D341Med (cell line): Measurements from ENCODE around the gene MRPS24.

Experiments
- DNase-seq: peaks from one replicate; pipeline ENCODE4 v3.0.0; 2012; ENCODE audit warnings: low spot score

The MRPS24 gene

DNA sequence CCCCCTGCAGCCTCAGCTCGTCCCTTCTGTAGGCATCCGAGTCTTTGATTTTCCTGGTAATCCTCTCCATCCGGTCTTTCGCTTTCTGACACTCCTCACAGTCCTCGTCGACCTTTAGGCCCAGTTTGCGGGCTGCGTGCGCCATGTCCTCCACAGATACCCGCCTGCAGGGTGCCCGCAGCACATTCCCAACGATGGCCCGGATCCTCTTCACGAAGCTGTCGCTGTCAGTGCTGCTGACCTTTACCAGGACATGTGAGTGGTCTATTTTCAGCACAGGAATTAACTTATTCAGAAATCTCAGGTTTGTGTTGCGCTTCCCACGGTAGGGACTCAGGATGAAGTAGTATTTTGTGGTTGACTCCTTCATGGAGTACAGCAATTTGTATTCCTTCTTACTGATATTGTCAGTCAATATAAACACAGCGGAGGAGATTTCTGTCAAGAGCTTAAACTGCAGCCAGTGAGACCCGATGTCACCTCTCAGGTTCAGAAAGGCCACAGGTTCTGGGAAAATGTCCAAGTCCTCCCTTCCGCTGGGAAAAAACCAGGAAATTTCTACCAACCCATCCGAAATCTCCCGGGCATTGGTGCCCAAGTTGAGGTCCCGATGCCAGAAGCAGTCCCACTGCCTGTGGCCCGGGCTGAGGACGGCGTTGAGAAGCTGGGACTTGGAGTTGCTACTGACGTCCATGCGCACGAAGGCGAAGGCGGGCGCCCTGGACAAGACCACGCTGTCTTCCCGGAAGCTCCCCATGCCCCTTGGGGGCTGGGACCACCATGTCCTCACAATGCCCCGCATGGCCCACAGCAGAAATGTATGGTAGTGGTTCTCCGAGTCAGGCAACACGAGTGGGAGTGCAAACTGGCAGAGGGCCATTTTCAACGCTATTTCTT, 8.9 kb upstream of the MRPS24 start:
- DNase-seq: no peak

DNA sequence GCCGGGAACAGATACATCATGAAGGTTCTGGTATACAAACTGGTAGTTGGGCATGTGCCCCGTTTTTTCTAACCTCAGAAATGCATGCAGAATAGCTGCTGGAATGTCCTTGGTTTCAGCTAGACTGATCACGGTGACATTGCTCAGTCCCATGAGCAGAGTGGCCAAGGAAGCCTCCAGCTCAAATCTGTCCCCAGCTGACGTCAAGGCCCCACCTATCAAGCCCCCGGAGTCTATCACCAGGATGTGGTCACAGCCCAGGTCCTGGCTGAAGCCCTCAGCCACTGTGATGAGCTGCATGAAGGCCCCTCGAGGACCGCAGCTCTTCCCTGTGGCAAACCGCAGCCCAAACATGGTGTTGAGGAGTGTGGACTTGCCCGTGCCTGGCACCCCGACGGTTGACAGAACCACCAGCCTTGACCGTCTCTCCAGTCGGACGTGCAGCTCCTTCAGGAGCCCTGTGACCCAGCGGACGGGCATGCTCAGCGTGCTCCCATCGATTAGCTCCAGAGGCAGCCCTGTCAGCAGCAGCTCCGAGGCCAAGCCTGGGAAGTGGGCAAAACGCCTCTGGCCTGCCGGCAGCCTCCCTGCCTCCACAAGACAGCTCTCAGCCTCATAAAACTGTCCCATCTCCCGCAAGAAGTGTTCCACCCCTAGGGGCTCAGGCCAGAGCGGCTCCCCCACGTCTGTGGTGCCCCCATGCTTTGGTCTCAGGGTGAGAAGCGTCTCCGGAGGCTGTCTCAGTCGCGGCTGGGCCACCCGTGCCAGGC, 7.8 kb upstream of the MRPS24 start:
- no peak for DNase-seq

DNA sequence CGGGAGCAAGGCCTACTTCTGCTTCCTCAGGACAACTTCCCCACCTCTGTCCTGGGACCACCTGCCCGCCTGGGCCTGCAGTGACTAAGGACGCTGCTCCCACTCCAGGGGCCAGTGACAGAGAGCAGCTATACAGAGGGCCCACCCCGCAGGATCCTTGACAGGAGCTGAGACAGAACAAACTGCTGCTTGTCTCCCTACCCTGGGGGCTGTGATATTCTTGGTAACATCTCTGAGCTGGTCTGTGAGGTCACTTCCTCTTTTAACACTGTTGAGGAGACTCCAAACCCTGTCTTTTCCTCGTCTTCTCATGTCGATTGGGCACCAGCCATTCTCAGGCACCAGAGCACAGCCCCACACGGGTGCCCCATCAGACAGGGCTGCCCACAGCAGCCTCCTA, 6.9 kb upstream of the MRPS24 start:
- no peak for DNase-seq

DNA sequence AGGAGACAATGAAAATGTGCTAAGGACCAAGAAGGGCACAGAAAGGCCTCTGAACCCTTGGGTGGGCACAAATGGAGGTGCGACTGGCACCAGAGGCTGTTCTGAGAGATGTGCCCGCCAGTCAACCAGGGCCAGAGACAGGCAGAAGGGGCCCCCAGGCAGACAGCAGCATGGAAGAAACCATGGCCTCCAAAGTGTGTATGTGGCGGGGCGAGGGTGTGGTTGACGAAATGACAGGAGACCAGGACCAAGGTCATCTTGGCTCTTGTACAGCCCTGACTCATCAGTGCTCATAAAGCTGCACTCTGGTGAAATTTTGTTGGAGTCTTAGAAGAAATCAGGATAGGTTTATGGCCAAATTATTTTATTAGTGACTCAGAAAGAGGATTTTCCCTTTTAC, 4.0 kb upstream of the MRPS24 start:
- no peak for DNase-seq

DNA sequence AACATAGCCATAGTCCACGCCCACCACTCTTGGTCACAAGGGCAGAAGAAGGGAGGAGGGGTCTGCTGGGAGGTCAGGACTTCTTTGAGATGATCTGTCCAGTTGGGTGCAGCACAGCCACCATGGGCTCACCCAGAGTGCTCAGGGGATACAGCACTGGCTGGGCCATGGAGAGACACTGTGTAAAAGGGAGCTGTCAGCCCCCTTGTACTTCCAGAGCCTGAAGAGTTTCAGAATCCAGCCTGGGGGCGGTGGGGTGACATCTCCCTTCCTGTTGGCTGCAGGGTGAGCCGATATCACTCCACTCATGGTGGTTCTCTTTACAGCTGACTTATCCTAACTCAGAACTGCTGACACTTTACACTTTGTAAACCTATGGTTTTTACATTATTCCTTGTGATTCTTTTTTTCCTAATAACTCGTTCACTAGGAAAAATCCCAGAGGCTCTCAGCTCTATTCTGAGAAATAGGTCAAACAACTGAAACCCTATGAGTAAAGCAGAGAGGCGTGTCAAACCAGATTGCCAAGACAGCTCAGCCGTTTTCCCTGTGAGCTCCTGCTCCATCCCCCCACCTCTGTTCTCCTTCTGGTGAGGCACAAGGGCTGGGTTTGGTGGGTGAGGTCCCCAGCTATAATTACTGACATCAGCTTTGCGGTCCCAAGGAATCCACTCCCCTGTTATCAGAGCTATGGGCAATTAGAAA, 3.2 kb upstream of the MRPS24 start:
- DNase-seq: no peak

DNA sequence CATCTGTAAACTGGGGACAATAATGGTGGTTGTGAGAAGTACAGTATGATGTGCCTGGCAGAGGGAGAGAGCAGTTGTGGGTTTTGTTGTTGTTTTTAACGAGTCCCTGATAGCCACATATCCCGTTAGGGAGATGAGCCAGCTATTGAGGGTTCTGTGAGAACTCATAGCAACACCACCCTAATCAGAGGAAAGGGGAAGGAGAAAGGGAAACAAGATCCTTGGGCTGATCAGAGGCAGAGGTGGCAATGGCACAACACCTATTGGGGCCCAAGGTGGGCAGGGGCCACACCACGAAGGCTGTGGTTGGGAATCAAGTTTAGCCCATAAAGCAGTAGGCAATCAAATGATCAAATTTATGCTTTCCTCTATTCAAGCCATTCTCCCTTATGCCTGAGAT, 1.7 kb upstream of the MRPS24 start:
- no peak for DNase-seq

DNA sequence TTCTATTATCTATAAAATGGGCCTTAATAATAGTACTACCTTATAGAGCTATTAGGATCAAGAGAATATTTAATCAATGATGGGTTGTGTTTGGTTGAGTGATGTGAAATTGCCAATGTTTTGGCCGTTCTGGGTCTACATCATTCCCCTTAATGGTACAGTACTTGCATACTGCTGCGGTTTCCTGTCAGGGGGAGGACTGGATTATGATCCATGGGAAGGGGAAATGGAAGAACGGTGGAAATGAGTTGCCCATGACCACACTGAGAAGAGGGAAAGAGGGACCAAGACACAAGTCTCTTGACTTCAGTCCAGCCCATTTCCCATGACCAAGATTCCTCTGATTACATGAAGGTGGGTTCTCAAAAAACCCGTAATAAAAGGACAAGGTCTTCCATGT, 999 bp upstream of the MRPS24 start:
- DNase-seq: no peak

DNA sequence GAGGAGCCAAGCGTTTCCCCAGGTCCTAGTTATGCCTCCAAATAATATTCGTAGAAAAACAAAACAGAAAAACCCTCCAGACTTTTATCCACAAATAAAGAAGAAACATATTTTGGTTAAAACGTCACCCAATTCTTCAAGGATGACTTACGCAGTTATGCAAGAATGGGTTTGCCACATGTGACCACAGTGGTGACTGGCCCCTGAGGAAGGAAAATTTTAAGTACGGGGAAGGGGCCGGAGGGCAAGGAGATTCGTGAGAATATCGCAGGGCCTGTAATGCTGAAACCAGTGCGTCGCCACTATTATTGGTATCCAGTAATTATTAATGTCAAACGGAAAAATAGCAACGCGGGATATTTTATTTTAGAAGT, 537 bp upstream of the MRPS24 start:
- DNase-seq: no peak

DNA sequence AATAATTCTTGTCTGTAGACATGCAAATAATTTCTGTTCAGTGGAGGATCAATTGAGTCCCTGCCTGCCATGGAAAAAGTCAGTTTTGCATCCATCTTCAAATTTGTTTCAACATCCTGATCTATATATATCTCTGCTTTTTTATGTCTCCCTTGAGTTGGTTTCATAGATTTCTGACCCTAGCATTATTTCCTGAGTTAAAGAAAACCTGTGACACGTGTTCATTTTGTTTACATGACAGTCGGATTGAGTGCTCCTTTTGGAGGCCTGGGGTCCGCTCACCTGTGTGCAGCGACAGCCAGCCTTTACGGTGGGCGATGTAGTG, 674 bp downstream of the MRPS24 start:
- no peak for DNase-seq

DNA sequence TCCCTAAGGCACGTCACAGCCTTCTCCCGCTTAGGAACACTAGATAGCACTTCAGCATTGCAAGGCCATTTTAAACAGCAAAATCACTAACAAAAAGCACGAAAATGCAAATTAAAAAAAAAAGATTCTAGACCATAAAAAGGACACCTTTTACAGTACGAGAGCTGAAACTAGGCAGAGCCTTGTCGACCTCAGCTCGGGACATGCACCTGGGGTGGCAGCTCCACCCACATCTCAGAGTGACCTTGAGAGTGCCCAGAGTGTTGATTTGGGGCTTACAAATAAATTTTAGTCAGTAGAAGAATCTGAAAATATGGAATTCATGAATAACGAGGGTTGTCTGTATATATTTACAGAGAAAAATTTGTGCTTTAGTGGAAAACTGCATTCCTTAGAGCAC, 1.1 kb downstream of the MRPS24 start:
- DNase-seq: no peak

DNA sequence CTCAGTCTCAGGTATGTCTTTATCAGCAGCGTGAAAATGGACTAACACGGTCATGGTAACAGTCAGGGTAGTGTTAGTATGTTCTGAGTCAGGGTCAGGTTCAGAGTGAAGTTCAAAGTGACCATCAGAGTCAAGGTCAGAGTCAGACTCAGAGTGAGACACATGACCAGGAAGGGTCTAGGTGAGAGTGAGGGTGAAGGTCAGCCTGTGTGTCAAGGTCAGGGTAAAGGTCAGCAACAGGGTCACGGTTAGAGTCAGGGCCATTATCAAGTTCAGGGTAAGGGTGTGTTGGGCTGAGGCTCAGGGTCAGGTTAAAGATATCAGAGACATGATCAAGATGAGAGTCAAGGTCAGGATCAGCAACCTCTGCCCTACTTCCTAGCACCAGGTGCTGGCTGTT, 4.0 kb downstream of the MRPS24 start:
- no peak for DNase-seq

DNA sequence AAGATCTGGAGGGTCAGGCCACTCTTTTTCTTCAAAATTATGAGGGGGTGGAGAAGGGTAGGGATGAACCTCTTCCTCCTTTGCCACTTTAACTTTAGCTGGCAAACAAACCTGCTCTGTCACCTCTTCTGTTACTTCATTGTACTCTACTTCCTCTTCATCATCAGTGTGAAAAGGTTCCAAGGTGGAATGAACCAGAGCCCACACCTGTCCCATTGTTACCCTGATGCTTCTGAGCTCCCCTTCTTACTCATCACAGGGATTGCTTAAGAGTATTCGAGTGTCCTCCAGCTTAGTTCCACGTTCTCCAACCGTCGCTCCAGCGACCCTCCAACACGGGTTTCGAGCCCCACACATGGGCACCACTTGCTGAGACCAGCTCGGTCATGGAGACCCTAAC, 5.2 kb downstream of the MRPS24 start:
- DNase-seq: no peak

DNA sequence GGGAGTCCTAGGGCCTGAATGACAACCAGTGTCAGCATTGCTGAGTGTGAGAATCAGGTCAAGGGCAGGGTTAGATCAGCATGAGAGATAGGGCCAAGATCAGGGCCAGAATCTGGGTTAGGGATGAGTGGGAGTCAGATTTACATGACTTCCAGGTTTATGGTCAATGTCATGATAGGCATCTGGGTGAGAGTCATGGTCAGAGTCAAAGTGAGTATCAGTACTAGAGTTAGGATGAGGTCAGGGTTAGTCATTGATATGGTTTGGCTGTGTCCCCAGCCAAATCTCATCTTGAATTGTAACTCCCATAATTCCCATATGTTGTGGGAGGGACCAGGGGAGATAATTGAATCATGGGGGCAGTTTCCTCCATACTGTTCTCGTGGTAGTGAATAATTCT, 12.3 kb downstream of the MRPS24 start:
- no peak for DNase-seq

DNA sequence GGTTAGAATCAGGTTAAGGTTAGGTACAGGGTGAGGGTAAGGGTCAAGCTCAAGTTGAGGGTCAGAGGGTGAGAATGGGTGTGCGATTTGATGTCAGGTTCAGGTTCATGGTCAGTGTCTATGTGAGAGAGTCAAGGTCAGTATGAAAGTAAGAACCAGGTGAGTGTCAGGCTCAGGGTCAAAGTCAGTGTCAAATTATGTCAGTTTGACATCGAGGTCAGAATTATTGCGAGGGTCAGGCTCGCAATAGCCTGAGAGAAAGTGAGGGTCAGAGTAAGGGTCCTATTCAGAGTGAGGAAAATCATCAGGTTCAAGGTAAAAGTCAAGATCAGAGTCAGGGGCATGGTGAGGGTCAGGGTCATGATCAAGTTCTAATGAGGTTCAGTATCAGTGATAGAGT, 13.0 kb downstream of the MRPS24 start:
- no peak for DNase-seq

DNA sequence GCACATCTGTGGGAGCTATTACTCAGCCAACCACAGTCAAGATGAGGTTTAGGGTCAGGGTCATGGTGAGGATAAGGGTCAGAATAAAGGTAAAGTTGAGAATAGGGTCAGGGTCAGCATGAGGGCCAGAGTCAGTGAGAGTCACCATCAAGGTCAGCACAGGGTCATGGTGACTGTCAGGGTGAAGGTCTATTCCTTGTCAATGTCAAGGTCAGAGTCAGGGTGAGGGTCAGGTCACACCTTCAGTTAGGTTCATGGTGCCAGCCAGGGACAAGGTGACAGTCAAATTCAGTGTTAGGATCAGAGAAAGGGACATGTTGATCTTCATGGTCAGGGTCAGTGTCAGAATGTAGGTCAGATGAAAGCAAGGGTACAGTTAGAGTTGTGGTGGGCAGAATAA, 14.1 kb downstream of the MRPS24 start:
- no peak for DNase-seq

DNA sequence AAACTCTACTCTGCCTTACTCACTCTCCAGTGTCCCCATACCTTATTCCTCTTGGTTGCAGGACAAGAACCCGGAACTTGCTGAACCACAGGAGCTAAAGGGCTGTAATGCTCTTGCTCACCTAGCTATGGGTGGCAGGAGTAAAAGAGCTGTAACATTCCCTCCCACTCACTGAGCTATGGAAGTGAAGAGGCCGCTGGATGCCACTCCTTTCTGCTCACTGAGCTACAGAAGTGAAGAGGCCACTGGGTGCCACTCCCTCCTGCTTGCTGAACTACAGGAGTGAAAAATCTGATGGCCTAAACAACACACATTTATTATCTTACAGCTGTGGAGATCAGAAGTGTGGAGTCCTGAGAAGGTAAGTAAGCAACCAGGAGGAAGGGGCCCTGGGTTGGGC, 17.5 kb downstream of the MRPS24 start:
- no peak for DNase-seq

DNA sequence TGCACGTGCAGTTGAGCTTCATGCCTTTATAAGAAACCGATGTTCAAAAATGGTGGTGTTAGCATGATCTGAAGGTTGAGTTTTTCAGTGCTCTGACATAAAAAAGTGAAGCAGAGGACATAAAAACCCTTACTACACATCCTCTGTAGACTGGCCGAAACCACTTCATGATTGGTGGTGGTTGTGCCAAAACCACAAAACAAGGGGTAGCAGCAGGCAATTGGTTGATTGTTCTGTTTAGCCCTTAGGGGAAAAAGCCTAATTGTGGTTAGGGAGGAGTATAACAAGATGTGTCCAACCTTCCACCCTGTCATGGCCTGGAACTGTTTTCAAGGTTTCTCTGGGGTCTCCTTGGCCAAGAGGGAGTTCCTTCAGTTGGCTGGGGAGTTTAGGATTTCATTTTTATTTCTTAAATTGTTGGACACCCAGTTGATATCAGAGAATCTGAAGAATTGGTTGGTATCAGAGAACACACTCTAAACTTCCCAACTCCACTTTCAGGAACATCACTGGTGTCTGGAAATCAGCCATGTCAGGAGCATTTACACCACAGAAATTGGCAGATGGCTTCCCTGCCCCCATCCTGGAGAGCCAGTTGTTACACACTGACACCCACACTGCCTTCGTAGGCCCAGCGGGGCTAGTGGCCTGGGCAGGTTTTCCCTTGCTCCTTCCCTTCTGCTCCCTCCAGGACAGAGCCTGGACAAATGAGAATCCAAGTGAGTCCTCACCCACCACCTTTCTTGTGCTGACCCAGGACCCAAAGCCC, 18.8 kb downstream of the MRPS24 start:
- DNase-seq: no peak

DNA sequence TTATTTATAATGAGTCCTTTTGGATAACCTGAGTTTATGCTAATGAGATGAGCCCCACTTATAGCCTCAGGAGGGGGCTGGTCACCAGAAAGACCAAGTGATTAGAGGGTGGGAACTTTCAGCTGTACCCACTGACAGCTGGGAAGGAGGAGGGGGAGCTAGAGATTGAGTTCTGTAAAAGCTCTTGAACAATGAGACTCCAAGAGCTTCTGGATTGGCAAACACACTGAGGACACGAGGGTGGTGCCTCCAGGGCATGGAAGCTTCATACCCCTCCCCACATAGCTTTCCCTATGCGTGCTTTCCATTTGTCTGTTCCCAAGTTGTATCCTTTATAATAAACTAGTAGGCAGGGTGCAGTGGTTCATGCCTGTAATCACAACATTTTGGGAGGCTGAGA, 20.3 kb downstream of the MRPS24 start:
- DNase-seq: no peak

DNA sequence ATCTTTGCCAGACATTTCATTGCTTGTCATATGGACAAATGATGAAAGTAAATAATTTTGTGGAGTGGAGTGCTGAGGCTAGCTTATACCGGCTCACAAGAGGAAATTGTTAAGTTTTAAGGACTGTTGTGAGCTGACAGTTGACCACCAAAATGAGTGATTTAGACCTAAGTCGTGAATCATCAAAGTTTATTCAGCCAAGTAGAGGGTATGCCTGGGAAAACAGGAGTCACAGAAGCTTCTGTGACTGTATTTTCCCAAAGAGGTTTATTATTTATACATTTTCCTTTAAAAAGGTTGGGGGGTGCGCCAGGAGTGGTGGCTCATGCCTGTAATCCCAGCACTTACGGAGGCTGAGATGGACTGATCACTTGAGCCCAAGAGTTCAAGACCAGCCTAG, 21.8 kb downstream of the MRPS24 start:
- no peak for DNase-seq

DNA sequence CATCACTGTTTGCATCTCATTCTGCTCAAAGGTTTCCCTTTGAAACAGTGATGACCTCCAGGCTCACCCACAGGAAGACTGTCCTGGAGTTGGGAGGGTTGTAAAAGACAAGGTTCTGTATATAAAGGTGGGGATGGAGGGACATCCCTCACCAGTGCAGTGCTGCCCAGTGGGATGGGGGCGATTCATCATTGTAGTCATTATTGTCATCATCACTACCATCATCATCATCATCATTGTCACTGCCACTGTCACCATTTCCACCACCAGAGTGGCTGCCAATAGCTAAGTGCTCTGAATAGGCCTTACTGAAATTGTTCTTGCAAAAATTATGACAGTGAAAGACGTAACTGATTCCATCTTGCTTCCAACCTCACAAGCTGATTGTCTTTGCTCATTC, 24.7 kb downstream of the MRPS24 start:
- no peak for DNase-seq

DNA sequence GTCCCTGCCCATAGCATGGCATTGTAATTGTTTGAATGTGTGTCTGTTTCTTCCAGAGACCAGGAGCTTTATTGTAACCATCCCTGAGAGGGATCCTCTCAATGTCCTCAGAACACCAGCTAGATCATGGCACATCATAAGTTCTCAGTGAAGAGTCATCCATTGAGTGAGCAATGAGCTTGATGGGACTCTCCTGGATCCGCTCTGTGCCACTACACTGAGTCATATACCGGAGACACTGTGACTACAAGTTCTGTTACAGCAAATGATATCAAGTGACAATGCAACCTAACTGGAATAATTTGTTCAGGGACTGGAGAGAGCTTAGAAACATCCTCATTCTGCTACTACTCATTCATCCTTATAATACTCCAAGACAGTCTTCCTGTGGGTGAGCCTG, 25.1 kb downstream of the MRPS24 start:
- DNase-seq: no peak

DNA sequence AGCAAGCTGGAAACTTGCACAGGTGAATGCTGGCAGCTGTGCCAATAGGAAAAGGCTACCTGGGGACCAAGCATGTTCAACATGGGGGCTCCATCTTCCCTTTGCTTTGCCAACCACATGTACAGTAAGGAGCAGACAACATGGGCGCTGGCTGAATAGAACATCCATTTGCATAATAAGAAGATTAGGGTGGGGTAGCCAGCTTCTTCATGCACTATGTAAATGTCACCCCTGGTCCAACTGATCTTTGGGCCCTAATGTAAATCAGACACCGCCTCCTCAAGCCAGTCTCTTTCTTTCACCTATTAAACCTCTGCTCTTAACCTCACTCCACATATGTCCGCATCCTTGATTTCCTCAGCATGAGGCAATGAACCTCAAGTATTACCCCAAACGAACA, 26.0 kb downstream of the MRPS24 start:
- DNase-seq: no peak
